ENCODE results near the gene RHO. TPM values are rescaled to one million over a fixed set of nuclear protein-coding genes. Genes with fewer than 3 reads are reported as not detected.

The RHO gene
- total and polyA plus RNA-seq, 10 of the 15 experiments (the other 5 are each of a cell fraction or from before 2014, with no cell fraction given) = not detected

DNA sequence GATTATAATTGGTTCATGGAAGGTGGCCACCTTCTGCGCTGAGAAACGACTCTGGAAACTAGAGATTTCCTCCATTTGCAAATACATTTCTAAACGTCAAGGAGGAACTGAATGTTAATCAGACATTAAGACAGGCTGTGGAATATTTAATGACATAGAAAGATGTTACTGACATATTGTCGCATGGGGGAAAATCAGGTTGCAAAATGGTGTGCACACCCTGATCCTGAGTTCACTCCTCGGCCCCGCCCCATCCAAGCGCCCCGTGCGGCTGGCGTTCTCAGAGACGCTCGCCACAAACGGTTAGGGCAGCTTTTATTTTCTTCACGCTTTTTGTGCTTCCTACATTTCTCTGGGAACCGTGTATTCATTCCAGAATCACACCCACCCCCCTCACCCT lies 25.3 kb downstream of the RHO start:
- RAD21 ChIA-PET (ENCODE audit: unreplicated experiment) = interaction anchor here (2.1 kb wide), 2 partner anchors 61 to 63 kb away, joined by 6 to 8 read pairs; no protein-coding TSS in a partner anchor
- ATAC-seq = peak; percentile 48; the same call in 2 of the 3 replicates
- no peaks in the 10 kb centered on the region for H3K4me1 ChIP-seq (ENCODE audit: control insufficient read depth, insufficient read depth, low read length)
- TF ChIP-seq POLR2A (IDR thresholded peaks at IDR 0.05; ENCODE audit: low read depth, low read length) (no peak), TCF3 (IDR thresholded peaks at IDR 0.05; ENCODE audit: borderline replicate concordance, insufficient read depth, low read depth, low read length) (no peak)
- no peak for FAIRE-seq
- peaks cover 2 to 7% of the 10 kb centered on the region in 2 experiments; a peak in 3 of 4 replicates for H3K27me3 ChIP-seq (replicated peaks in 1 of 2; ENCODE audit: control insufficient read depth in 2 of 2, insufficient read depth in 2 of 2, low read length in 1 of 2)
- no peaks in the 10 kb centered on the region for H3K36me3 ChIP-seq (ENCODE audit: control insufficient read depth in 2 of 2, insufficient read depth in 2 of 2, low read length in 1 of 2)
- no peak overlapping the region for H3K4me3 ChIP-seq
- no peaks in the 10 kb centered on the region for H3K9me3 ChIP-seq (replicated peaks; ENCODE audit: control insufficient read depth, insufficient read depth, low read length)
- CTCF ChIA-PET = interaction anchor here (0.7 to 3.9 kb wide), 2 partner anchors 64 to 167 kb away, joined by 3 to 15 read pairs; no protein-coding TSS in a partner anchor
- no peaks in the 10 kb centered on the region for H4K20me1 ChIP-seq (ENCODE audit: control insufficient read depth, insufficient read depth)
- SMC1A ChIA-PET (ENCODE audit: uncharacterized antibody, unreplicated experiment) = interaction anchor here (1.0 to 1.5 kb wide), 3 partner anchors 8 to 63 kb away, joined by 3 to 4 read pairs (median 3); no protein-coding TSS in a partner anchor
- WGBS (ENCODE audit: insufficient coverage, insufficient replicate concordance, low lambda C conversion rate, missing lambda C conversion rate) = 8% methylated on average over 15 of the region's 15 CpGs
- intact Hi-C loops (cut with micrococcal nuclease; ENCODE audit: unreplicated experiment) (no loop called here), in situ Hi-C loops (cut with MboI) (no loop called here)
- POLR2A ChIA-PET = interaction anchor here (0.6 kb wide), 1 partner anchor 329 kb away, joined by 3 read pairs; no protein-coding TSS in a partner anchor
- H3K27ac ChIP-seq (ENCODE audit: control insufficient read depth, insufficient read depth) = no peak overlapping the region
- no peak overlapping the region for H3K9ac ChIP-seq (ENCODE audit: control insufficient read depth, insufficient read depth, low read length)
- H3K4me2 ChIP-seq (ENCODE audit: control insufficient read depth, insufficient read depth) = no peak overlapping the region
- no TSS peak for BruUV-seq (replicated peaks)
- no peak overlapping the region for H2AFZ ChIP-seq (ENCODE audit: control insufficient read depth, low read depth, low read length)
- no peaks in the 10 kb centered on the region for H3K79me2 ChIP-seq (ENCODE audit: control insufficient read depth, insufficient read depth, low read length)
- DNase-seq (ENCODE audit: low read depth, low spot score) = no peak

DNA sequence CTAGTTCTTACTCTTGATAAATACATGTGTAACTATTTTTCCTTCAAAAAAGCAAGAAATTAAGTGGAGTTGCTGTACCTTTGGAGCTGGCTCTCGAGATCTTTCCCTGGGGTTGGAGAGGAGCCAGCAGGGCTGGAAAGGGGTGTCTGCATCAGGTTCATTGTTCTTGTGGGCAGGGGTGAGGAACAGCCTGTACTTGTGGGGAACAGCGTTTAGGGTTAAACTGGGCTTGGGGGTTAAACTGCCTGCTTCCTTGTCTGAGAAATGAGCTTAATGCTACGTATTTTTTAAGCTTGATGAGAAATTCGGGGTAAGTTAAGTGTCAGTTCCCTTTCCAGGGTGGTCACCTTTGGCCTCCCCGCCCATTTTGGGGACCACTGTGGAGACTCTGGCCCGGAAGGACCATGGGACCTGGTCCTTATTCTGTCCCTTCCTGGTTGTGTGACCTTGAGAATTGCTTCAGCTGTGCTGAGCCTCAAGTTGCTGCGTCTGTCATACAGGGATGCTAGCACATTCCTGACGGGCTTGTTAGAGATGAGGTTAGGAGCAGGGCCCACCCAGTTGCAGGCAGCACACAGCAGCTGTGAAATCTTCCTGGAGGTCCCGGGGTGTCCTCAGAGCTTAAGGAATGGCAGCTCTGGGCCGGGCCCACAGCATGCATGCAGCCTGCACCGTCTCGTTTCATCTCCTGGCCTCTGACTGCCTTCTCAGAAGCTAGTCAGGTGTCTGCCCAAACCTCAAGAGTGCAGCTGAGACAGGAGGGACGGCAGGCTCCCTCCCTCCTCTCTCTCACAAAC lies 26.1 kb downstream of the RHO start:
- RAD21 ChIA-PET (ENCODE audit: unreplicated experiment) = interaction anchor here (2.1 kb wide), 1 partner anchor 61 kb away, joined by 6 read pairs; no protein-coding TSS in a partner anchor
- SMC1A ChIA-PET (ENCODE audit: uncharacterized antibody, unreplicated experiment) = interaction anchor here (0.9 to 1.5 kb wide), 3 partner anchors 9 to 64 kb away, joined by 3 to 4 read pairs (median 4); no protein-coding TSS in a partner anchor
- H2AFZ ChIP-seq (ENCODE audit: control insufficient read depth, low read depth, low read length) = peak overlapping the region; percentile 12; the same call in 1 of the 2 replicates
- 18% methylated on average over 13 of the region's 13 CpGs for WGBS (ENCODE audit: insufficient coverage, insufficient replicate concordance, low lambda C conversion rate, missing lambda C conversion rate)
- intact Hi-C loops (cut with micrococcal nuclease; ENCODE audit: unreplicated experiment) = no loop called here
- ATAC-seq (no peak), FAIRE-seq (no peak), DNase-seq (ENCODE audit: low read depth, low spot score) (no peak)
- CTCF ChIA-PET = interaction anchor here (0.7 to 3.9 kb wide), 2 partner anchors 64 to 166 kb away, joined by 3 to 15 read pairs; no protein-coding TSS in a partner anchor
- in situ Hi-C loops (cut with MboI) = no loop called here
- no peak overlapping the region for H3K27ac ChIP-seq (ENCODE audit: control insufficient read depth, insufficient read depth)
- H4K20me1 ChIP-seq (ENCODE audit: control insufficient read depth, insufficient read depth) = no peaks in the 10 kb centered on the region
- H3K4me2 ChIP-seq (ENCODE audit: control insufficient read depth, insufficient read depth) = no peak overlapping the region
- H3K4me1 ChIP-seq (ENCODE audit: control insufficient read depth, insufficient read depth, low read length) = no peaks in the 10 kb centered on the region
- no peaks in the 10 kb centered on the region for H3K36me3 ChIP-seq (ENCODE audit: control insufficient read depth in 2 of 2, insufficient read depth in 2 of 2, low read length in 1 of 2)
- POLR2A ChIA-PET = interaction anchor here (0.6 to 0.8 kb wide), 2 partner anchors 29 to 330 kb away, joined by 3 read pairs; no protein-coding TSS in a partner anchor
- no peak overlapping the region for H3K4me3 ChIP-seq
- no peaks in the 10 kb centered on the region for H3K9me3 ChIP-seq (replicated peaks; ENCODE audit: control insufficient read depth, insufficient read depth, low read length)
- H3K9ac ChIP-seq (ENCODE audit: control insufficient read depth, insufficient read depth, low read length) = no peak overlapping the region
- no TSS peak for BruUV-seq (replicated peaks)
- peaks cover 2 to 7% of the 10 kb centered on the region in 2 experiments; a peak in 3 of 4 replicates for H3K27me3 ChIP-seq (replicated peaks in 1 of 2; ENCODE audit: control insufficient read depth in 2 of 2, insufficient read depth in 2 of 2, low read length in 1 of 2)
- H3K79me2 ChIP-seq (ENCODE audit: control insufficient read depth, insufficient read depth, low read length) = no peaks in the 10 kb centered on the region
- TF ChIP-seq PRDM15 (CRISPR knock-in tag; IDR thresholded peaks at IDR 0.05) (no peak), YBX1 (IDR thresholded peaks at IDR 0.05) (no peak), ZNF217 (IDR thresholded peaks at IDR 0.05) (no peak)
- TF ChIP-seq, protein P1, sequence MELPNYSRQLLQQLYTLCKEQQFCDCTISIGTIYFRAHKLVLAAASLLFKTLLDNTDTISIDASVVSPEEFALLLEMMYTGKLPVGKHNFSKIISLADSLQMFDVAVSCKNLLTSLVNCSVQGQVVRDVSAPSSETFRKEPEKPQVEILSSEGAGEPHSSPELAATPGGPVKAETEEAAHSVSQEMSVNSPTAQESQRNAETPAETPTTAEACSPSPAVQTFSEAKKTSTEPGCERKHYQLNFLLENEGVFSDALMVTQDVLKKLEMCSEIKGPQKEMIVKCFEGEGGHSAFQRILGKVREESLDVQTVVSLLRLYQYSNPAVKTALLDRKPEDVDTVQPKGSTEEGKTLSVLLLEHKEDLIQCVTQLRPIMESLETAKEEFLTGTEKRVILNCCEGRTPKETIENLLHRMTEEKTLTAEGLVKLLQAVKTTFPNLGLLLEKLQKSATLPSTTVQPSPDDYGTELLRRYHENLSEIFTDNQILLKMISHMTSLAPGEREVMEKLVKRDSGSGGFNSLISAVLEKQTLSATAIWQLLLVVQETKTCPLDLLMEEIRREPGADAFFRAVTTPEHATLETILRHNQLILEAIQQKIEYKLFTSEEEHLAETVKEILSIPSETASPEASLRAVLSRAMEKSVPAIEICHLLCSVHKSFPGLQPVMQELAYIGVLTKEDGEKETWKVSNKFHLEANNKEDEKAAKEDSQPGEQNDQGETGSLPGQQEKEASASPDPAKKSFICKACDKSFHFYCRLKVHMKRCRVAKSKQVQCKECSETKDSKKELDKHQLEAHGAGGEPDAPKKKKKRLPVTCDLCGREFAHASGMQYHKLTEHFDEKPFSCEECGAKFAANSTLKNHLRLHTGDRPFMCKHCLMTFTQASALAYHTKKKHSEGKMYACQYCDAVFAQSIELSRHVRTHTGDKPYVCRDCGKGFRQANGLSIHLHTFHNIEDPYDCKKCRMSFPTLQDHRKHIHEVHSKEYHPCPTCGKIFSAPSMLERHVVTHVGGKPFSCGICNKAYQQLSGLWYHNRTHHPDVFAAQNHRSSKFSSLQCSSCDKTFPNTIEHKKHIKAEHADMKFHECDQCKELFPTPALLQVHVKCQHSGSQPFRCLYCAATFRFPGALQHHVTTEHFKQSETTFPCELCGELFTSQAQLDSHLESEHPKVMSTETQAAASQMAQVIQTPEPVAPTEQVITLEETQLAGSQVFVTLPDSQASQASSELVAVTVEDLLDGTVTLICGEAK (IDR thresholded peaks at IDR 0.05; ENCODE audit: borderline replicate concordance) = no peak

Measured in GM12878 (cell line).